Ovary (tissue), 9 donors: ENCODE results near the gene PRKAG1. TPM values are rescaled to one million over a fixed set of nuclear protein-coding genes. Genes with fewer than 3 reads are reported as not detected.

Source experiments
- DNase-seq, 5 donors: peaks; one replicate each; pipeline ENCODE4 v3.0.0-alpha.2; 2019 to 2020
- H3K27ac ChIP-seq, 2 donors: fragments of 200-600 bp; one replicate each; pipeline versions ENCODE4 v1.5.1 to v1.8.0; 2019 to 2022
- H3K27me3 ChIP-seq: fragments of 200-600 bp; one replicate; pipeline ENCODE4 v1.8.0; 2022
- H3K36me3 ChIP-seq: fragments of 200-600 bp; sonication (generic); one replicate; pipeline ENCODE4 v1.5.1; 2019
- H3K4me1 ChIP-seq: one replicate; pipeline ENCODE4 v1.8.1; 2013; ENCODE audit warnings: mild to moderate bottlenecking, moderate library complexity; ENCODE audit not compliant: insufficient read depth
- H3K4me3 ChIP-seq: fragments of 200-600 bp; sonication (generic); one replicate; pipeline ENCODE4 v1.5.1; 2017
- H3K9me3 ChIP-seq, 2 donors: fragments of 200-600 bp in 1 of 2; sonication (generic) in 1 of 2; one replicate each; pipeline versions ENCODE4 v1.5.1 to v1.8.1; 2013 to 2019; ENCODE audit warnings: mild to moderate bottlenecking in 1 of 2, moderate library complexity in 1 of 2
- CTCF ChIP-seq, 3 donors: fragments of 450-650 bp in 2 of 3; fragments of 200-600 bp in 1 of 3; IDR thresholded peaks; one replicate each; pipeline versions ENCODE4 v1.5.1 to v1.8.0; 2016 to 2022; ENCODE audit warnings: antibody characterized with exemption in 3 of 3, mild to moderate bottlenecking in 1 of 3
- EP300 ChIP-seq: sonication (generic); formaldehyde crosslinking; IDR thresholded peaks from one replicate; pipeline ENCODE4 v1.6.1; 2017; ENCODE audit warnings: antibody characterized with exemption
- POLR2A ChIP-seq: fragments of 450-650 bp; IDR thresholded peaks from one replicate; pipeline ENCODE4 v1.6.1; 2017; ENCODE audit warnings: antibody characterized with exemption, mild to moderate bottlenecking, moderate library complexity
- WGBS, 3 donors: extraction: QIAGEN DNeasy Blood & Tissue Kit in 1 of 3; methylation state at CpG; one replicate each; pipeline versions ENCODE4 v1.1.5 to v1.1.7; 2013 to 2017; 5-methylcytosine and 5-hydroxymethylcytosine counted together
- intact Hi-C, 4 donors: fragments of 100-400 bp; cut with DNase I; formaldehyde crosslinking; loops; one replicate each; pipeline versions ENCODE4 v1.11.0 to v1.15.1; 2022 to 2023
- polyA plus RNA-seq, 2 donors: library from polyadenylated mRNA; stranded (reverse); fragments of 200-250 nt in 1 of 2; fragments of 350-450 nt in 1 of 2; fragmentation: Illumina TruSeq in 1 of 2; extraction: RNeasy Lipid Tissue Mini Kit (QIAGEN cat#74804) in 1 of 2; gene quantifications; one replicate each; pipeline ENCODE4 v1.2.3, GENCODE V29; 2013 to 2014
- total RNA-seq, 7 donors: library from RNA; depleted of rRNA in 2 of 7; stranded (reverse); fragments of >200 nt in 2 of 7; fragmentation: NEBNext Ultra II Directional in 3 of 7; extraction: Animal tissue kit (Norgen Biotek cat#: 25700) in 3 of 7; gene quantifications; one replicate each; pipeline versions ENCODE4 v1.1.0 to v1.2.4, GENCODE V29; 2016 to 2023
- donor health status: DM: no; HTN: no; CAD: no; lungs with moderate emphysema.
- donor health status: DM: no; HTN: no; CAD: no.
- donor health status: Bipolar disorder and iron deficiency.
- donor health status: DM: yes; HTN: yes; CAD: no.
- donor health status: DM: no; HTN: no; CAD: no.
- donor health status: DM: yes; HTN: yes; CAD: no.

The PRKAG1 gene
- total and polyA plus RNA-seq, 9 donors = 25.6 to 98.5 (median 38.3) TPM

GRCh38 chr12:48985475-48985897 lies 33.1 kb downstream of the PRKAG1 start:
- no peak for DNase-seq
- 13 to 23% (median 17%) methylated on average over 10 of the region's 10 CpGs for WGBS, 3 donors
- TF ChIP-seq POLR2A (no peak), CTCF (IDR thresholded peaks at IDR 0.05) (no peak), EP300 (no peak)
- Histone ChIP-seq H3K36me3 (no peaks in the 10 kb centered on the region), H3K27ac (no peak overlapping the region), H3K27me3 (no peaks in the 10 kb centered on the region), H3K4me1 (peaks cover 4% of the 10 kb centered on the region), H3K9me3 (no peaks in the 10 kb centered on the region), H3K4me3 (no peak overlapping the region)
- intact Hi-C loops = loop anchor here in 1 of 4 donors (10.0 kb wide), 1 partner anchor 61 kb away; the partner anchor contains the start of gene FKBP11

- H3K27me3 ChIP-seq = peaks cover 7% of the 10 kb centered on the region
- no peak overlapping the region for H3K4me3 ChIP-seq
- peaks cover 11% of the 10 kb centered on the region for H3K4me1 ChIP-seq
- TF ChIP-seq CTCF (IDR thresholded peaks at IDR 0.05) (no peak), POLR2A (no peak), EP300 (no peak)
- no peaks in the 10 kb centered on the region for H3K36me3 ChIP-seq
- WGBS, 3 donors = 45 to 52% (median 47%) methylated on average over 6 of the region's 6 CpGs
- no peak overlapping the region for H3K27ac ChIP-seq
- intact Hi-C loops = loop anchor here in 1 of 4 donors (10.0 kb wide), 1 partner anchor 58 kb away; the partner anchor contains the start of gene FKBP11
- no peak for DNase-seq
- H3K9me3 ChIP-seq = no peaks in the 10 kb centered on the region
Measured at GRCh38 chr12:48982397-48983080, 36.0 kb downstream of the PRKAG1 start.

- Histone ChIP-seq H3K9me3 (no peaks in the 10 kb centered on the region), H3K36me3 (no peaks in the 10 kb centered on the region), H3K27ac (no peak overlapping the region), H3K27me3 (peaks cover 7% of the 10 kb centered on the region), H3K4me1 (peaks cover 11% of the 10 kb centered on the region), H3K4me3 (no peak overlapping the region)
- no peak for DNase-seq
- 4 to 17% (median 6%) methylated on average over 13 of the region's 13 CpGs for WGBS, 3 donors
- intact Hi-C loops = loop anchor here in 1 of 4 donors (10.0 kb wide), 1 partner anchor 57 kb away; the partner anchor contains the start of gene FKBP11
- TF ChIP-seq CTCF (IDR thresholded peaks at IDR 0.05) (no peak), EP300 (no peak), POLR2A (no peak)
Measured at GRCh38 chr12:48981757-48982157, 36.8 kb downstream of the PRKAG1 start.

- Histone ChIP-seq H3K36me3 (no peaks in the 10 kb centered on the region), H3K27me3 (peaks cover 7% of the 10 kb centered on the region), H3K27ac (no peak overlapping the region), H3K4me1 (peaks cover 11% of the 10 kb centered on the region), H3K4me3 (no peak overlapping the region), H3K9me3 (no peaks in the 10 kb centered on the region)
- no peak for TF ChIP-seq POLR2A
- no peak for TF ChIP-seq EP300
- TF ChIP-seq CTCF (IDR thresholded peaks at IDR 0.05) = no peak
- intact Hi-C loops = loop anchor here in 1 of 4 donors (10.0 kb wide), 1 partner anchor 56 kb away; the partner anchor contains the start of gene FKBP11
- DNase-seq = no peak
- WGBS, 3 donors = 1 to 4% (median 2%) methylated on average over 88 to 91 of the region's 91 CpGs
Measured at GRCh38 chr12:48980953-48981756, 37.4 kb downstream of the PRKAG1 start.
